ENCODE measurements around the gene KRTAP12-4.

- TF ChIP-seq POLR2AphosphoS5 (IDR thresholded peaks at IDR 0.05; ENCODE audit: low read depth, low read length) = no peak
- TF ChIP-seq CTCF (IDR thresholded peaks at IDR 0.05) = no peak
Observed at GRCh38 chr21:44692798-44693512, 38.5 kb upstream of the KRTAP12-4 start.
